Aorta (tissue), 5 donors: ENCODE data around the gene DSC3. TPM values are rescaled to one million over a fixed set of nuclear protein-coding genes. Genes with fewer than 3 reads are reported as not detected.
"Not testable (repeated sequence)": the region's sequence is repeated elsewhere in the genome, so short reads cannot be mapped to it uniquely, and the experiment has no call there.

Source experiments
- ATAC-seq: fragments of 200-7000 bp; cut with Tn5 transposase; one replicate; pipeline ENCODE4 v1.9.1; 2022; ENCODE audit warnings: moderate library complexity; ENCODE audit not compliant: low FRiP score
- DNase-seq, 2 donors: peaks; one replicate each; pipeline ENCODE4 v3.0.0-alpha.2; 2020
- H3K27ac ChIP-seq, 2 donors: one replicate each; pipeline ENCODE4 v1.5.1; 2013; ENCODE audit warnings: low read length in 2 of 2, mild to moderate bottlenecking in 2 of 2, moderate library complexity in 2 of 2, control low read depth in 1 of 2, inconsistent platforms in 1 of 2, low read depth in 1 of 2
- H3K27me3 ChIP-seq, 2 donors: one replicate each; pipeline ENCODE4 v1.6.1; 2013; ENCODE audit warnings: control low read depth in 1 of 2, low read length in 1 of 2, mild to moderate bottlenecking in 1 of 2, moderate library complexity in 1 of 2; ENCODE audit not compliant: insufficient read depth in 2 of 2, control insufficient read depth in 1 of 2
- H3K36me3 ChIP-seq, 2 donors: one replicate each; pipeline ENCODE4 v1.6.1; 2013; ENCODE audit warnings: control low read depth in 1 of 2, low read length in 1 of 2, mild to moderate bottlenecking in 1 of 2; ENCODE audit not compliant: insufficient read depth in 2 of 2, control insufficient read depth in 1 of 2
- H3K4me1 ChIP-seq, 2 donors: one replicate each; pipeline ENCODE4 v1.6.1; 2013; ENCODE audit warnings: low read length in 2 of 2, control low read depth in 1 of 2, mild to moderate bottlenecking in 1 of 2, moderate library complexity in 1 of 2; ENCODE audit not compliant: insufficient read depth in 2 of 2, control insufficient read depth in 1 of 2
- H3K4me3 ChIP-seq, 2 donors: one replicate each; pipeline ENCODE4 v1.5.1; 2013; ENCODE audit warnings: low read length in 2 of 2, control low read depth in 1 of 2, mild to moderate bottlenecking in 1 of 2
- H3K9me3 ChIP-seq: one replicate; pipeline ENCODE4 v1.6.1; 2013; ENCODE audit warnings: mild to moderate bottlenecking, low read length; ENCODE audit not compliant: control insufficient read depth
- WGBS, 2 donors: extraction: QIAGEN DNeasy Blood & Tissue Kit; methylation state at CpG; one replicate each; pipeline ENCODE4 v1.1.7; 2013; 5-methylcytosine and 5-hydroxymethylcytosine counted together
- intact Hi-C, 2 donors: fragments of 100-400 bp; cut with DNase I; formaldehyde crosslinking; loops; one replicate each; pipeline versions ENCODE4 v1.14.2 to v1.15.0; 2022
- polyA plus RNA-seq, 2 donors: library from polyadenylated mRNA; stranded (reverse); fragments of 200-250 nt; gene quantifications; one replicate each; pipeline ENCODE4 v1.2.3, GENCODE V29; 2013
- total RNA-seq, 2 donors: library from RNA; stranded (reverse); fragmentation: NEBNext Ultra II Directional; extraction: Animal tissue kit (Norgen Biotek cat#: 25700); gene quantifications; one replicate each; pipeline ENCODE4 v1.2.1, GENCODE V29; 2021
- donor health status: healthy with polysubstance abuse.
- donor health status: Bipolar disorder and iron deficiency.
- donor health status: DM: no; HTN: no; CAD: no.
- donor health status: DM: no; HTN: no; CAD: no.
- donor health status: DM: yes; HTN: yes; CAD: no.

Gene DSC3
- total and polyA plus RNA-seq, 4 donors: 0.46 to 2.3 (median 1.3) TPM

DNA sequence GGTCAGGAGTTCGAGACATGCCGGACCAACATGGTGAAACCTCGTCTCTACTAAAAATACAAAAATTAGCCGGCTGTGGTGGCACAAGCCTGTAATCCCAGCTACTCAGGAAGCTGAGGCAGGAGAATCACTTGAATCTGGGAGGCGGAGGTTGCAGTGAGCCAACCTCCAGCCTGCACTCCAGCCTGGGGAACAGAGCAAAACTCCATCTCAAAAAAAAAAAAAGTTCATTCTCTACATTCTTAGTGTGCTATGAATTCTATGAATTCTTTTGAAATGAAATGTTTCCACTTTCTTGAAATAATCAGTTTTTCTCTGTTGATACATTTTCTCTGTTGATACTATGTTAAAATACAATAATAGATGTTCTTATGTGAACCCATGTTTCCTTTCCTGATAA, 4.9 kb downstream of the DSC3 start:
- H3K36me3 ChIP-seq, DNase-seq, ATAC-seq, H3K4me1 ChIP-seq, intact Hi-C loops, H3K4me3 ChIP-seq, H3K27me3 ChIP-seq, H3K9me3 ChIP-seq, H3K27ac ChIP-seq: not testable (repeated sequence)
- 61 to 70% methylated on average over 5 of the region's 5 CpGs for WGBS, 2 donors

DNA sequence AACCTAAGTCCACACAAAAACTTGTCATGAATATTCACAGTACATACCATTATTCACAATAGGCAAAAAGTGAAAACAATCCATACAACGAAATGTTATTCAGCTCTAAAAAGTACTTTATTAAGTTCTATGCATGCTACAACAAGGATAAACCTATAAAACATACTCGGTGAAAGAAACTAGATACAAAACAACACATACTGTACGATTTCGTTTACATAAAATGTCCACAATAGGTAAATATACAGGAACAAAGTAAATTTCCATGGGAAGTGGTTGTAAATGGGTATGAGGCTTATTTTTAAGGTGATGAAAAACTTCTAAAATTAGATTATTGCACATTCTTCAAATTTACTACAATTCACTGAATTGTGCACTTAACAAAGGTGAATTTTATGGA, 8.0 kb downstream of the DSC3 start:
- no peaks in the 10 kb centered on the region for H3K36me3 ChIP-seq
- H3K4me3 ChIP-seq: no peak overlapping the region
- H3K27ac ChIP-seq: no peak overlapping the region
- no peak for ATAC-seq
- no peaks in the 10 kb centered on the region for H3K4me1 ChIP-seq
- H3K9me3 ChIP-seq: no peaks in the 10 kb centered on the region
- DNase-seq: no peak
- no peaks in the 10 kb centered on the region for H3K27me3 ChIP-seq
- intact Hi-C loops: no loop called here
- 87 to 88% methylated on average over 4 of the region's 4 CpGs for WGBS, 2 donors

DNA sequence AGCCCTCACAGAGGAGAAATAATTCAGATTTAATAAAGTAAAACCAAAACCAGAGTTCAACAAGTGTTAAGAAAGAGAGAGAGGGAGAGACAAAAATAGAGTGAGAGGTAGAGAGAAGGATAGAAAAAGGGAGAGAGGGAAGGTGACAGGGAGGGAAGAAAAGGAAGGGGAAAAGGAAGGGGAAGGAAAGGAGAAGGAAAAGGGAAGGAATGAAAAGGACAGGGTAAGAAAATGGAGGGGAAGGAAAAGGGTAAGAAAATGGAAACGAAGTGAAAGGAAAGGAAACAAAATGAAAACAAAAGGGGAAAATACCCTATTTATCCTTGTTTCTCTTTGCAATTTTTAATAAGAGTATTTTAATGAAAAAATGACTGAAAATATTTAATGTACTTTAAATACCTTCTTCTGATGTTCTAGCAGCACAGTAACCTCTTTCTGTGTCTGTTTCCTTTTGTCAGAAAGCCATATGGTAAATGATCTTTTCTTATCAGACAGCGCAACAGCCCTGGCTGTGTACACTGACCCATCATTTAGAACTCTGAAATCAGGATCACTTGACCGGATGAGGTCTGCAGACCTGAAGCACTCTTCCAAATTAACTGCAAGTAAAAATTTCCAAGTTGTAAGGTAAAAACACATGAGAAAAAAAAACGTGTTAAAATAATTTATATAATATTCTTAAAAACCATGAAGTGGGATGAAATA, 11.8 kb downstream of the DSC3 start:
- Histone ChIP-seq H3K27ac (no peak overlapping the region), H3K9me3 (no peaks in the 10 kb centered on the region), H3K27me3 (no peaks in the 10 kb centered on the region), H3K4me3 (no peak overlapping the region), H3K36me3 (no peaks in the 10 kb centered on the region), H3K4me1 (no peaks in the 10 kb centered on the region)
- intact Hi-C loops: no loop called here
- ATAC-seq (no peak), DNase-seq (no peak)
- 76 to 84% methylated on average over 4 of the region's 4 CpGs for WGBS, 2 donors

DNA sequence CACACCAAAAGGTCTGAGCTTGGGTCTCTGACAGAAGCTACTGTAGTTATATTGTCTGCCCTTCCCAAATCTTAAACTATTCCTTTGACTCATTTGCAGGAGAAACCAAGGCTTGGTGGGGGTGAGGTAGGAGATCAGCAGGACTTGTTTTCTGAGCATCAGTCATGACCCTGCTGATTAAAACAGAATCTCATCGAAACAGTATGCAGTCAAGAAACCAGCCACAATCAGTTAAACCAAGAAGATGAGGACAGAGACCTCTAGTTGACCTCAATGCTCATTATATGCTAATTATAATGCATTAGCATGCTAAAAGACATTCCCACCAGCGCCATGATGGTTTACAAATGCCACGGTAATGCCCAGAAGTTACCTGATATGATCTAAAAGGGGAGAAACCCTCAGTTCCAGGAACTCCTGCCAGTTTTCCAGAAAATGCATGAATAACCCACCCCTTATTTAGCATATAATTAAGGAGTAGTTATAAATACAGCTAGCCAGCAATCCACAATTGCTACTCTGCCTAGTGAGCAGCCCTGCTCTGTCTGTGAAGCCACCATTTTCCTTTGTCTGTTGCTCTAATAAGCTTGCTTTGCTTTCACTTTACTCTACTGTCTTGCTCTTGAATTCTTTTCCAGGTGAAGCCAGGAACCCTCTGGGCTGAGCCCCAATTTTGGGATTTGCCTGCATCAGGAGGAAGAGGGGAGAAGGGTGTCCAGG, 26.7 kb downstream of the DSC3 start:
- DNase-seq: no peak
- H3K4me1 ChIP-seq: peaks cover 0 to 2% of the 10 kb centered on the region in 2 donors
- H3K36me3 ChIP-seq: no peaks in the 10 kb centered on the region
- 92 to 94% methylated on average over 3 of the region's 3 CpGs for WGBS, 2 donors
- no peak for ATAC-seq
- no peak overlapping the region for H3K4me3 ChIP-seq
- H3K27ac ChIP-seq: no peak overlapping the region
- no peaks in the 10 kb centered on the region for H3K27me3 ChIP-seq
- H3K9me3 ChIP-seq: no peaks in the 10 kb centered on the region
- intact Hi-C loops: no loop called here

DNA sequence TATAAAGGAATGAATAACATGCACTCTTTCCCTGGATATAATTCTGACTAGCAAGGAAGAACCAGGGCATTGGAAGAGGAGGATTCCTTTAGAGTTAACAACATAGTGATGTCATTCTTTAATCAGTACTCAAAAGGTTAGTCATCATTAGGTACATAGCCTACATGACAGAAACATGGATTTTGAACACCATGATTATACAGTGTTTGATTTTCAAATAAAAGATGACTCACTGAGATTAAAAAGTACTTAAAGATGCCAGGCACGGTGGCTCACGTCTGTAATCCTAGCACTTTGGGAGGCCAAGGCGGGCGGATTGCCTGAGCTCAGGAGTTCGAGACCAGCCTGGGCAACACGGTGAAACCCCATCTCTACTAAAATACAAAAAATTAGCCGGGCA, 31.1 kb downstream of the DSC3 start:
- ATAC-seq, H3K27me3 ChIP-seq, H3K9me3 ChIP-seq, H3K4me1 ChIP-seq, H3K4me3 ChIP-seq, H3K36me3 ChIP-seq, H3K27ac ChIP-seq, DNase-seq, intact Hi-C loops: not testable (repeated sequence)
- WGBS, 2 donors: 84 to 88% methylated on average over 7 of the region's 7 CpGs

DNA sequence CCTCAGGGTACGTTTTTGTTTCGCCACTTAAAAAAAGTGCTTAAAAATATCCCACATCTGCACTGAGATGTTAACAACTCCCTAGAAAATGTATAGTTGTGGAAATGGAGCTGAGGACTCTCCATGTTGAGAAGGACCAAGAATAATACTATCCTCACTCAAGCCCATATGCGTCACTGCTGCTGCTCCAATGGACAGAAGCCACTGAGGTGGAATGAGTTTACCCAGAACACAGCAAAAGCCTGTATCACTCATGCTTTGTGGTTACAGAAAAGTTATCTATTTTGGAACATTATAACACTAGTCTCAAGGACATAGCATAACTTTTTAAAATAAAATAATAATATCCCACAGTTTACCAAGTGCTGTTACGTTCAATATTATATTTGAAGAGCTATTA, 31.9 kb downstream of the DSC3 start:
- H3K36me3 ChIP-seq: no peaks in the 10 kb centered on the region
- 87 to 89% methylated on average over 4 of the region's 4 CpGs for WGBS, 2 donors
- intact Hi-C loops: no loop called here
- ATAC-seq (no peak), DNase-seq (no peak)
- H3K27me3 ChIP-seq: no peaks in the 10 kb centered on the region
- no peaks in the 10 kb centered on the region for H3K9me3 ChIP-seq
- no peak overlapping the region for H3K4me3 ChIP-seq
- H3K4me1 ChIP-seq: no peaks in the 10 kb centered on the region
- no peak overlapping the region for H3K27ac ChIP-seq

DNA sequence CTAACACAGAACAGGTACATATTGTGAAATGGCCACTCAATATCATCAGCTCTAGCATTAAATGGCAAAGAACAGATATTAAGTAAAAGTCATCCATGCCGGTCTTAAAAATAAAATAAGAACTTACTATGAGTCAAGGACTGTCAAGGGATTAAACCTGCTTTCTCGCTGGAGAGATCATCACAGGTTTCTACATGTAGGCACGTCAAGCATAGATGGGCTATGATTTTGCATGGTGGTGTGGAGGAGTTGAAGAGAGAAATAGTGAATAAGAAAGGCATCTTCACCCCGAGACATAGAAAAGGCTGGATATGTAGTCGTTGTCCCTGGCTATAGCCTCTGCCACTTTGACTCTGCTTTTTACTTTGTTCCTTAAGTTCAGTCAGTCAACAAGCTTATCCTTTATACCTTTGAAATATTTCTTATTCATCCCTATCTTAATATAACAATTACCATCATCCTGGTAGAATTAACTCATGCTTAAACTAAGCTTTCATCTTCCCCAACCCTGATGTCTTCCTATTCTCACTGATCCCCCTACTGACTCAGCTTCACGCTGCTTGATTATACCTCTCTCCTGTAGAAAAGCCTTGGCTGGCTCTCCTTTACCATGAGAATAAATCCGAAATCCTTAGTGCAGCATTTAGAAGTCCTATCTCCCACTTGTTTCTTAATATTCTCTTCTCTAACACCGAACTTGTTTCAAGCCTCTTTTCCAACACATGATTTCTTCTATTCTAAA, 42.5 kb downstream of the DSC3 start:
- H3K9me3 ChIP-seq: no peaks in the 10 kb centered on the region
- 78 to 79% methylated on average over 8 of the region's 8 CpGs for WGBS, 2 donors
- intact Hi-C loops: no loop called here

DNA sequence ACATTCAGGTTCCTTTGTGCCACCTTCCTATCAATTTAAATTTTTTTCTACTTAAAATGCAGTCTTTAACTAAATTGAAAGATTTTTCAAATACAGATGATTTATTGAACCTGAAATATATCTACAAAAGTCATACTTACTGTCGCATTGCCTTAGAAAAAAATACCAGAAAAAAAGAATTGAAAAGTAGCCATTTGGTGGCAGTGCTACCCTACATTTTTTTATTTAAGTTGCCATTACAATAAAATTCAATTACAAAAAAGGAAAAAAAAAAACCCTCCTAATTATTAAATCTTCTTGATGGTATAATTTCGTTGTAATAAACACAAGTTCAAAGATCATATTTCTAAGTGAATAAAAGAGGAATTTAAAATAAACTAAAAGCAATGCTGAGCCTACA, 43.4 kb downstream of the DSC3 start:
- Histone ChIP-seq H3K9me3 (no peaks in the 10 kb centered on the region), H3K36me3 (no peaks in the 10 kb centered on the region), H3K27me3 (no peaks in the 10 kb centered on the region), H3K27ac (no peak overlapping the region), H3K4me1 (no peaks in the 10 kb centered on the region), H3K4me3 (no peak overlapping the region)
- intact Hi-C loops: no loop called here
- no peak for DNase-seq
- ATAC-seq: no peak
- WGBS, 2 donors: 52 to 66% methylated on average over 2 of the region's 2 CpGs

More for the DNA sequence above, 42.5 kb downstream of the DSC3 start:
- ATAC-seq (no peak), DNase-seq (no peak)
- Histone ChIP-seq H3K27ac (no peak overlapping the region), H3K27me3 (no peaks in the 10 kb centered on the region), H3K36me3 (no peaks in the 10 kb centered on the region), H3K4me3 (no peak overlapping the region), H3K4me1 (no peaks in the 10 kb centered on the region)
